HepG2 (cell line): ENCODE results near the gene HSPB6. TPM values are rescaled to one million over a fixed set of nuclear protein-coding genes. Genes with fewer than 3 reads are reported as not detected.

ENCODE experiments used
- NR2F2 ChIP-seq: IDR thresholded peaks from 2 replicates; pipeline ENCODE4 v1.6.1; 2012; ENCODE audit warnings: low read depth, inconsistent platforms, borderline replicate concordance
- PAXIP1 ChIP-seq: sonication (generic); formaldehyde crosslinking; conservative IDR thresholded peaks from 2 replicates; pipeline ENCODE4 v1.4.0; 2020; ENCODE audit warnings: mild to moderate bottlenecking, missing genetic modification reagents, moderate library complexity
- RARA ChIP-seq: IDR thresholded peaks from 2 replicates; pipeline ENCODE4 v1.6.1; 2016; ENCODE audit warnings: missing genetic modification reagents, missing compliant biosample characterization
- RBM22 ChIP-seq: fragments of 200-400 bp; formaldehyde crosslinking; optimal IDR thresholded peaks from 2 replicates; pipeline ENCODE3; 2017; ENCODE audit warnings: mild to moderate bottlenecking, low read length, moderate library complexity
- SRSF4 ChIP-seq: fragments of 200-400 bp; formaldehyde crosslinking; IDR thresholded peaks from one replicate; pipeline ENCODE4 v1.6.1; 2018; ENCODE audit warnings: mild to moderate bottlenecking, low read depth, low read length, moderate library complexity; ENCODE audit not compliant: poor library complexity, severe bottlenecking
- SYNCRIP ChIP-seq: fragments of 200-400 bp; formaldehyde crosslinking; IDR thresholded peaks from 2 replicates; pipeline ENCODE4 v1.6.1; 2018; ENCODE audit warnings: mild to moderate bottlenecking, low read depth, low read length; ENCODE audit not compliant: insufficient read depth
- TBX2 ChIP-seq: sonication (generic); formaldehyde crosslinking; IDR thresholded peaks from 2 replicates; pipeline ENCODE4 v1.5.0; 2020; ENCODE audit warnings: missing genetic modification reagents, mild to moderate bottlenecking, borderline replicate concordance
- TGIF2 ChIP-seq: IDR thresholded peaks from 2 replicates; pipeline ENCODE4 v1.6.1; 2016; ENCODE audit warnings: control low read depth, missing compliant biosample characterization
- ZNF276 ChIP-seq: sonication (generic); formaldehyde crosslinking; IDR thresholded peaks from 2 replicates; pipeline ENCODE4 v1.4.0; 2020; ENCODE audit warnings: mild to moderate bottlenecking, low read depth, missing genetic modification reagents
- ZNF605 ChIP-seq: sonication (generic); formaldehyde crosslinking; IDR thresholded peaks from 2 replicates; pipeline ENCODE4 v1.8.0; 2022; ENCODE audit warnings: mild to moderate bottlenecking, missing genetic modification reagents
- ZNF660 ChIP-seq: sonication (generic); formaldehyde crosslinking; IDR thresholded peaks from 2 replicates; pipeline ENCODE4 v1.5.1; 2020; ENCODE audit warnings: mild to moderate bottlenecking, low read depth, missing genetic modification reagents, borderline replicate concordance
- ZNF770 ChIP-seq: sonication (generic); formaldehyde crosslinking; IDR thresholded peaks from 2 replicates; pipeline ENCODE4 v1.5.0; 2020; ENCODE audit warnings: mild to moderate bottlenecking, missing genetic modification reagents
- ZNF772 ChIP-seq: sonication (generic); formaldehyde crosslinking; IDR thresholded peaks from 2 replicates; pipeline ENCODE4 v1.5.0; 2020; ENCODE audit warnings: mild to moderate bottlenecking, missing genetic modification reagents
- polyA plus RNA-seq, 8 experiments: library from polyadenylated mRNA; depleted of rRNA in 3 of 8; stranded (reverse) in 7 of 8; unstranded in 1 of 8; fragments of >200 nt; fragmentation: Illumina TruSeq in 4 of 8; extraction: Trizol in 4 of 8; gene quantifications; 2 replicates each; pipeline versions ENCODE4 v1.2.1 to v1.2.3, GENCODE V29; 2011 to 2016; ENCODE audit warnings: low read depth in 4 of 8, missing spikeins in 1 of 8, mixed read lengths in 1 of 8; ENCODE audit not compliant: insufficient read depth in 1 of 8
- total RNA-seq, 5 experiments: library from RNA; depleted of rRNA; stranded (reverse); fragments of >200 nt; fragmentation: Illumina TruSeq; extraction: Trizol; gene quantifications; 2 replicates each; pipeline ENCODE4 v1.2.3, GENCODE V29; 2016; ENCODE audit warnings: low read depth in 1 of 5
- TF ChIP-seq, protein P1 (sequence below): IDR thresholded peaks from 2 replicates; pipeline ENCODE4 v1.6.1; 2012; ENCODE audit warnings: inconsistent platforms
- TF ChIP-seq, protein P2 (sequence below): IDR thresholded peaks from 2 replicates; pipeline ENCODE4 v1.6.1; 2012; ENCODE audit warnings: low read depth, low read length, improper control_type of control experiment

Gene HSPB6
- total and polyA plus RNA-seq, 2 of the 13 experiments (the other 11 are each of a cell fraction or from before 2014, with no cell fraction given): 0.18 TPM; not detected in 1

DNA sequence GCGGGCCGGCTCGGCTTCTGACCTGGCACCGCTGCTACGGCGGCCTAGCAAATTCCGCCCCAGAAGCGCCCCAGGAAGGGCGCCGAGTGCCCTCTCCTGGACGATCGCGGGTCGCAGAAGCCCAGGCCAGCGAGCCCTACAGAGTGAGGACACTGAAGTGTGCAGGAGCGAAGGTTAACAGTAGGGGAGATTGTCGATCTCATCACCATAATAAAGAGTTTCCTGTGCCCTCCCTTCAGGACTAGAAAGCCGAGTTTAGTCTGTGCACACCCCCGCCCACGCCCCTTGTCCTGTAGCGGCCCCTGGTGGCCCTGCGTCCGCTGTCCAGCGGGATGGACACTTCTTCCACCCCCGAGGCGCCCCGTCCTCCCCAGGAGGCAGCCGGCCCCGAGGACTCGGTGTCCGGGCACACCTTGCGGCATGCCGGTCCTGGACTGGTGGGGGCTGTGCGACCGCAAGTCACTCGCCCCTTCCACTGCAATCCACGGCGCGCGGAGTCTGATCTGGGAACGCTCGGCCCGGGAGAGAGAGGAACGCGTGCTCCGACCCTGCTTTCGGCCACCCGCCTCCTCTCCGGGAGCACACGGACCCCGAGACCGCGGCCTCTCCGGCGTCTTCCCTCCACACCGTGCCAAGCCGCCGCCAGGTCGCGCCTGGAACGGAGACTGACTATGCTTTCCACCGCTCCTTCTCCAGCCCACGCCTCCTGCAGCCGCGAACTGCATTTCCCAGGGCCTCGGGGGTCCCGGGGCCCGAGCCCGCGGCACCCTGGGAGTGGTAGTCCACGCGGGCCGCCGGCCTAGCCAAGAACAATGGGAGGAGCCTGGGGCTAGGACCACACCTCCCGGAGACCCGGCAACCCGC lies 39.8 kb downstream of the HSPB6 start (continued):
- no peak for TF ChIP-seq RBM22
- TF ChIP-seq ZNF605 (CRISPR knock-in tag): no peak
- TF ChIP-seq TBX2 (CRISPR knock-in tag): peak; percentile 58; the same call in 1 of the 2 replicates
- TF ChIP-seq RARA (CRISPR knock-in tag): no peak
- TF ChIP-seq TGIF2 (CRISPR knock-in tag): no peak
- peak; percentile 41; the same call in 1 of the 2 replicates for TF ChIP-seq ZNF276 (CRISPR knock-in tag)
- TF ChIP-seq SRSF4: no peak
- TF ChIP-seq, protein P1, sequence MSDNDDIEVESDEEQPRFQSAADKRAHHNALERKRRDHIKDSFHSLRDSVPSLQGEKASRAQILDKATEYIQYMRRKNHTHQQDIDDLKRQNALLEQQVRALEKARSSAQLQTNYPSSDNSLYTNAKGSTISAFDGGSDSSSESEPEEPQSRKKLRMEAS: peak; percentile 36
- TF ChIP-seq, protein P2, sequence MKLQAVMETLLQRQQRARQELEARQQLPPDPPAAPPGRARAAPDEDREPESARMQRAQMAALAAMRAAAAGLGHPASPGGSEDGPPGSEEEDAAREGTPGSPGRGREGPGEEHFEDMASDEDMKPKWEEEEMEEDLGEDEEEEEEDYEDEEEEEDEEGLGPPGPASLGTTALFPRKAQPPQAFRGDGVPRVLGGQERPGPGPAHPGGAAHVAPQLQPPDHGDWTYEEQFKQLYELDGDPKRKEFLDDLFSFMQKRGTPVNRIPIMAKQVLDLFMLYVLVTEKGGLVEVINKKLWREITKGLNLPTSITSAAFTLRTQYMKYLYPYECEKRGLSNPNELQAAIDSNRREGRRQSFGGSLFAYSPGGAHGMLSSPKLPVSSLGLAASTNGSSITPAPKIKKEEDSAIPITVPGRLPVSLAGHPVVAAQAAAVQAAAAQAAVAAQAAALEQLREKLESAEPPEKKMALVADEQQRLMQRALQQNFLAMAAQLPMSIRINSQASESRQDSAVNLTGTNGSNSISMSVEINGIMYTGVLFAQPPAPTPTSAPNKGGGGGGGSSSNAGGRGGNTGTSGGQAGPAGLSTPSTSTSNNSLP: peak; percentile 56; the same call in 1 of the 2 replicates
- no peak for TF ChIP-seq ZNF660 (CRISPR knock-in tag)
- TF ChIP-seq SYNCRIP: no peak
- TF ChIP-seq NR2F2: no peak
- TF ChIP-seq ZNF770 (CRISPR knock-in tag): peak; percentile 77; the same call in 1 of the 2 replicates
- peak; percentile 21; the same call in 1 of the 2 replicates for TF ChIP-seq PAXIP1
- TF ChIP-seq ZNF772 (CRISPR knock-in tag): peak; percentile 16; the same call in 1 of the 2 replicates
